Peyer's patch (tissue), 4 donors: ENCODE measurements around the gene SMARCC2. TPM values are rescaled to one million over a fixed set of nuclear protein-coding genes. Genes with fewer than 3 reads are reported as not detected.

Experiments
- DNase-seq, 3 donors: peaks; one replicate each; pipeline ENCODE4 v3.0.0-alpha.2; 2017 to 2019
- H3K27ac ChIP-seq, 4 donors: fragments of 200-600 bp; sonication (generic); one replicate each; pipeline ENCODE4 v1.5.1; 2016 to 2019
- H3K27me3 ChIP-seq, 2 donors: fragments of 200-600 bp; sonication (generic); one replicate each; pipeline ENCODE4 v1.5.1; 2019
- H3K36me3 ChIP-seq, 3 donors: fragments of 200-600 bp; sonication (generic); one replicate each; pipeline ENCODE4 v1.5.1; 2016 to 2019
- H3K4me1 ChIP-seq, 4 donors: fragments of 200-600 bp; sonication (generic); one replicate each; pipeline ENCODE4 v1.5.1; 2016 to 2019
- H3K4me3 ChIP-seq, 4 donors: fragments of 200-600 bp; sonication (generic); 1 replicate in 3 of 4; 2 replicates in 1 of 4; pipeline ENCODE4 v1.5.1; 2016 to 2019; ENCODE audit warnings: mild to moderate bottlenecking in 1 of 4
- H3K9me3 ChIP-seq, 4 donors: fragments of 200-600 bp; sonication (generic); one replicate each; pipeline ENCODE4 v1.5.1; 2016 to 2019; ENCODE audit warnings: mild to moderate bottlenecking in 1 of 4
- POLR2A ChIP-seq, 2 donors: fragments of 450-650 bp; IDR thresholded peaks; one replicate each; pipeline ENCODE4 v1.5.1; 2017; ENCODE audit warnings: antibody characterized with exemption in 2 of 2, mild to moderate bottlenecking in 2 of 2, moderate library complexity in 2 of 2
- total RNA-seq, 4 donors: library from RNA; depleted of rRNA; stranded (reverse); fragments of >200 nt; gene quantifications; one replicate each; pipeline ENCODE4 v1.1.0, GENCODE V29; 2016
- TF ChIP-seq, protein P1 (sequence below), 6 experiments: fragments of 450-650 bp in 4 of 6; fragments of 200-600 bp in 2 of 6; sonication (generic) in 1 of 6; IDR thresholded peaks; one replicate each; pipeline ENCODE4 v1.5.1; 2017 to 2019; ENCODE audit warnings: antibody characterized with exemption in 6 of 6, mild to moderate bottlenecking in 3 of 6, moderate library complexity in 1 of 6

Gene SMARCC2
- total RNA-seq, 4 donors from 2014 or later, result 85.6 to 299 (median 139) TPM

GRCh38 chr12:56190695-56191155, 1.4 kb upstream of the SMARCC2 start:
- peak overlapping the region; percentile 91 to 95 (median 93) for H3K27ac ChIP-seq
- H3K4me3 ChIP-seq, result peak overlapping the region; percentile 89 to 98 (median 94)
- no peaks in the 10 kb centered on the region for H3K9me3 ChIP-seq
- TF ChIP-seq POLR2A (IDR thresholded peaks at IDR 0.05), result peak in 1 of 2 donors; percentile 11
- TF ChIP-seq, protein P1, sequence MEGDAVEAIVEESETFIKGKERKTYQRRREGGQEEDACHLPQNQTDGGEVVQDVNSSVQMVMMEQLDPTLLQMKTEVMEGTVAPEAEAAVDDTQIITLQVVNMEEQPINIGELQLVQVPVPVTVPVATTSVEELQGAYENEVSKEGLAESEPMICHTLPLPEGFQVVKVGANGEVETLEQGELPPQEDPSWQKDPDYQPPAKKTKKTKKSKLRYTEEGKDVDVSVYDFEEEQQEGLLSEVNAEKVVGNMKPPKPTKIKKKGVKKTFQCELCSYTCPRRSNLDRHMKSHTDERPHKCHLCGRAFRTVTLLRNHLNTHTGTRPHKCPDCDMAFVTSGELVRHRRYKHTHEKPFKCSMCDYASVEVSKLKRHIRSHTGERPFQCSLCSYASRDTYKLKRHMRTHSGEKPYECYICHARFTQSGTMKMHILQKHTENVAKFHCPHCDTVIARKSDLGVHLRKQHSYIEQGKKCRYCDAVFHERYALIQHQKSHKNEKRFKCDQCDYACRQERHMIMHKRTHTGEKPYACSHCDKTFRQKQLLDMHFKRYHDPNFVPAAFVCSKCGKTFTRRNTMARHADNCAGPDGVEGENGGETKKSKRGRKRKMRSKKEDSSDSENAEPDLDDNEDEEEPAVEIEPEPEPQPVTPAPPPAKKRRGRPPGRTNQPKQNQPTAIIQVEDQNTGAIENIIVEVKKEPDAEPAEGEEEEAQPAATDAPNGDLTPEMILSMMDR (IDR thresholded peaks at IDR 0.05), result no peak
- H3K27me3 ChIP-seq, result no peaks in the 10 kb centered on the region
- DNase-seq, result no peak
- peaks cover 0 to 9% (median 0%) of the 10 kb centered on the region in 3 donors for H3K36me3 ChIP-seq
- peaks cover 3 to 18% (median 7%) of the 10 kb centered on the region in 4 donors for H3K4me1 ChIP-seq

GRCh38 chr12:56189918-56190694, 823 bp upstream of the SMARCC2 start:
- H3K36me3 ChIP-seq, result peaks cover 0 to 15% (median 0%) of the 10 kb centered on the region in 3 donors
- peak in 1 of 2 donors; percentile 16 for TF ChIP-seq POLR2A (IDR thresholded peaks at IDR 0.05)
- TF ChIP-seq, protein P1 (IDR thresholded peaks at IDR 0.05), result peak in 1 of 6 experiments; percentile 3
- no peaks in the 10 kb centered on the region for H3K9me3 ChIP-seq
- peak overlapping the region; percentile 89 to 98 (median 94) for H3K4me3 ChIP-seq
- no peaks in the 10 kb centered on the region for H3K27me3 ChIP-seq
- H3K27ac ChIP-seq, result peak overlapping the region; percentile 91 to 95 (median 93)
- peaks cover 3 to 18% (median 7%) of the 10 kb centered on the region in 4 donors for H3K4me1 ChIP-seq
- peak; percentile 78 to 89 (median 87) for DNase-seq

DNA sequence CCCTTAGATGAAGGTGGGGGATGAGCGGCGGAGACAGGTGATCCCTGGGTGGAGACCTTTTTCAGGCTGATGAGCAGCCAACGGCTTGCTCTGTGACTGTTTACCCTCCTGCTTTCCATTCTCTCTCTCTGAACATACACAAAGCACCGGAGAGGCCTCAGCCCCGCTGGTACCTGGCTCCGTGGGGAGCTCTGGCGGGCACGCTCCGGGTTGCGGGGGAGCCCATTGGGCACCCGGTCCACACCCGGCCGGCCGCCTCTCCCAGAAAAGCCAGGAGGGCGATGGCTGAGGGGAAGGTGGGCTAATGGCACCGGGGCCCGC, 545 bp downstream of the SMARCC2 start:
- DNase-seq, result no peak
- no peak for TF ChIP-seq POLR2A (IDR thresholded peaks at IDR 0.05)
- TF ChIP-seq, protein P1 (IDR thresholded peaks at IDR 0.05), result peak in 1 of 6 experiments; percentile 5
- H3K4me1 ChIP-seq, result peaks cover 3 to 18% (median 7%) of the 10 kb centered on the region in 4 donors
- H3K27ac ChIP-seq, result peak overlapping the region; percentile 88 to 95 (median 93)
- H3K4me3 ChIP-seq, result peak overlapping the region; percentile 89 to 98 (median 94)
- H3K36me3 ChIP-seq, result peaks cover 0 to 29% (median 0%) of the 10 kb centered on the region in 3 donors
- H3K27me3 ChIP-seq, result no peaks in the 10 kb centered on the region
- no peaks in the 10 kb centered on the region for H3K9me3 ChIP-seq

DNA sequence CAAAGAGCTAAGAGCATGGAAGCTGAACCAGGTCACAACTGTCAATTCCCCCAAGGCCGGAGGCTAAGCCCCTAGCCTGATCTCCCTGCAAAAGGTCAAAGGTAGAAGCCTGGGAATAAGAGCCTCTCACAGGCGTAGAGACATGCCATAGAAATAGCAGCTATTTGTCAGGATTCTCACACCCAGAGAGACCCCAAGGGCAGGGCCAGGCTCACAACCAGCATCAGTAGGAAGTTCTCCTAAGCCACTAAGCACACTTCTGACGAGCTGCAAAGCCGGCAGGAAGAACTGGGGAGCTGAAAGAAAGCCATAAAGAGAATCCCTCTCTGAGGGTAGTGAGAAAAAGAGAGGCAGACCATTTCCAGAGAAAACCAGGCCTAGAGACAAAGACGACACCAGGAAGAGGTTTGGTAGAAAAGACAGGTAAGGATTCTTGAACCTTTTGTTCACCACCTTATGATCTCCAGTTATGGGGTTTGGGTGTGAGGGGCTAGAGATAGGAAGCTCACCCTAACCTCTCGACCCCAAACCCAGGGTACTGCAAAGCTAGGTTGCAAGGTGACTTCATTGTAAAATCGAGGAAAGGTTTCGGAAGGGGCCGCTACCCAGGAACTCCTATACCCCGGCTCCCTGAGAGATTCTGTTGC, 1.0 kb downstream of the SMARCC2 start:
- no peaks in the 10 kb centered on the region for H3K27me3 ChIP-seq
- H3K4me1 ChIP-seq, result peaks cover 3 to 18% (median 7%) of the 10 kb centered on the region in 4 donors
- no peak for DNase-seq
- H3K36me3 ChIP-seq, result peaks cover 0 to 34% (median 0%) of the 10 kb centered on the region in 3 donors
- H3K4me3 ChIP-seq, result peak overlapping the region; percentile 89 to 98 (median 94)
- TF ChIP-seq, protein P1 (IDR thresholded peaks at IDR 0.05), result no peak
- TF ChIP-seq POLR2A (IDR thresholded peaks at IDR 0.05), result no peak
- no peaks in the 10 kb centered on the region for H3K9me3 ChIP-seq
- H3K27ac ChIP-seq, result peak overlapping the region; percentile 88 to 95 (median 93)

DNA sequence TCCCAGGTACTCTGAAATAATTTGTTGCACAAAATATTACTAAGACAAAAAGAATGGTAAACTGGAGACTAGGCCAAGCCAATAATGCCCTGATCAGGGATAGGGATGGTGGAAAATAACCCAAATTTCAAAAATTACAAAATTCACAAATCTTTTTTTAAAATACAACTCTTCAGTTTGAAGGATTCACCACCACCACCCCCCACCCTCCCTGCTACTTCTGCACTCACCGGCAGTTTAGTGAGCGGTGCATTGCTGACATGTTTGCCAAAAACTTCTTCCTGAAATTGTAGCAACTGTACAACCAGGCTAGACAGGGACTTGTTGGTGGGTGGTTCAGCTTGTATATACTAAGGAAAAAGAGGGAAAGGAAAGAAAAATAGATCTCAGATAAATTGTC, 2.3 kb downstream of the SMARCC2 start:
- no peak overlapping the region for H3K4me3 ChIP-seq
- no peaks in the 10 kb centered on the region for H3K27me3 ChIP-seq
- TF ChIP-seq POLR2A (IDR thresholded peaks at IDR 0.05), result no peak
- TF ChIP-seq, protein P1 (IDR thresholded peaks at IDR 0.05), result no peak
- peaks cover 3 to 18% (median 7%) of the 10 kb centered on the region in 4 donors for H3K4me1 ChIP-seq
- peaks cover 0 to 47% (median 0%) of the 10 kb centered on the region in 3 donors for H3K36me3 ChIP-seq
- no peak for DNase-seq
- H3K27ac ChIP-seq, result no peak overlapping the region
- no peaks in the 10 kb centered on the region for H3K9me3 ChIP-seq
